ENCODE measurements around the gene ACCS.

The ACCS gene

DNA sequence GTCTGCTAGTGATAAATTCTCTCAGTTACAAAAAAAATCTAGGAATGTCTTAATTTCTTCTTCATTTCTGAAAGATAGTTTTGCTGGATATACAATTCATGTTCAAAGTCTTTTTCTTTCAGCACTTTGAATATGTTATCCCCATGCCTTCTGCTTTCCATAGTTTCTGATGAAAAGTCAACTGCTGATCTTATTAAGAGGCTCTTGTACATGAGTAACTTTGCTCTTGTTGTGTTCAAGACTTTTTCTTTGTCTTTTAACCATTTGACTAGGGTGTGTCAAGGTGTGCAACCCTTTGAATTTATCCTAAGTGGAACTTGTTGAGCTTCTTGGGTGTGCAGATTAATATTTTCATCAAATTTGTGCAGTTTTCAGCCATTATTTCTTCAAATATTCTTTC, 40.3 kb upstream of the ACCS start:
- no peak overlapping the region for H3K9ac ChIP-seq (ENCODE audit: insufficient read length, low read depth)
- H3K9me3 ChIP-seq (ENCODE audit: insufficient read depth, low read length), result peaks cover 17% of the 10 kb centered on the region
- no peak overlapping the region for H3K4me3 ChIP-seq (ENCODE audit: insufficient read length, low read depth)
- TF ChIP-seq ZNF274 (IDR thresholded peaks at IDR 0.05; ENCODE audit: low read depth, low read length) (no peak), SUZ12 (IDR thresholded peaks at IDR 0.05; ENCODE audit: extremely low read depth, insufficient read depth, insufficient read length) (no peak), YY1 (IDR thresholded peaks at IDR 0.05; ENCODE audit: insufficient read depth, insufficient read length) (no peak)
- H3K27me3 ChIP-seq (ENCODE audit: insufficient read depth, insufficient read length), result no peaks in the 10 kb centered on the region
- H3K4me1 ChIP-seq (ENCODE audit: insufficient read depth, insufficient read length), result peaks cover under 1% of the 10 kb centered on the region
- DNase-seq (ENCODE audit: low read depth, low spot score), result no peak
- H3K36me3 ChIP-seq (ENCODE audit: insufficient read depth, insufficient read length, low read length), result no peaks in the 10 kb centered on the region

DNA sequence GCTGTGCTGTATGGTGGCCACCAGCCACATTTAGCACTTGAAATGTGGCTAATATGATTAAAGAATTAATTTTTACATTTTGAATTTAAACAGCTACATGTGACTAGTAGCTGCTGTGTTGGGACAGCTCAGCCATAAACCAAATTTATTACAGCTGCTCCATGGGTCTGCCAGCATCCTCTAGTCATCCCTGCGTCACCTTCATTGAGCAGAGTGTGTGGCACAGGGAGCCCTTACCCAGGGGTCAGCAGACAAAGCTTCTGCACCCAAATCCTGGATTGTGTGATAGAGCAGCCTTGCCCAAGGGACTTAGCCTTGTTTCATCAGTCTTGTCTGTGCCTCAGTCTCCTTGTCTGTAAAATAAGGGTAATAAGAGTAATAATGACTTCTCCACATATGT, 37.7 kb upstream of the ACCS start:
- no peak overlapping the region for H3K9ac ChIP-seq (ENCODE audit: insufficient read length, low read depth)
- no peaks in the 10 kb centered on the region for H3K36me3 ChIP-seq (ENCODE audit: insufficient read depth, insufficient read length, low read length)
- peaks cover 17% of the 10 kb centered on the region for H3K9me3 ChIP-seq (ENCODE audit: insufficient read depth, low read length)
- peaks cover 2% of the 10 kb centered on the region for H3K27me3 ChIP-seq (ENCODE audit: insufficient read depth, insufficient read length)
- no peak for DNase-seq (ENCODE audit: low read depth, low spot score)
- no peak overlapping the region for H3K4me3 ChIP-seq (ENCODE audit: insufficient read length, low read depth)
- H3K4me1 ChIP-seq (ENCODE audit: insufficient read depth, insufficient read length), result peaks cover 19% of the 10 kb centered on the region
- no peak for TF ChIP-seq SUZ12 (IDR thresholded peaks at IDR 0.05; ENCODE audit: extremely low read depth, insufficient read depth, insufficient read length)
- no peak for TF ChIP-seq ZNF274 (IDR thresholded peaks at IDR 0.05; ENCODE audit: low read depth, low read length)
- no peak for TF ChIP-seq YY1 (IDR thresholded peaks at IDR 0.05; ENCODE audit: insufficient read depth, insufficient read length)

DNA sequence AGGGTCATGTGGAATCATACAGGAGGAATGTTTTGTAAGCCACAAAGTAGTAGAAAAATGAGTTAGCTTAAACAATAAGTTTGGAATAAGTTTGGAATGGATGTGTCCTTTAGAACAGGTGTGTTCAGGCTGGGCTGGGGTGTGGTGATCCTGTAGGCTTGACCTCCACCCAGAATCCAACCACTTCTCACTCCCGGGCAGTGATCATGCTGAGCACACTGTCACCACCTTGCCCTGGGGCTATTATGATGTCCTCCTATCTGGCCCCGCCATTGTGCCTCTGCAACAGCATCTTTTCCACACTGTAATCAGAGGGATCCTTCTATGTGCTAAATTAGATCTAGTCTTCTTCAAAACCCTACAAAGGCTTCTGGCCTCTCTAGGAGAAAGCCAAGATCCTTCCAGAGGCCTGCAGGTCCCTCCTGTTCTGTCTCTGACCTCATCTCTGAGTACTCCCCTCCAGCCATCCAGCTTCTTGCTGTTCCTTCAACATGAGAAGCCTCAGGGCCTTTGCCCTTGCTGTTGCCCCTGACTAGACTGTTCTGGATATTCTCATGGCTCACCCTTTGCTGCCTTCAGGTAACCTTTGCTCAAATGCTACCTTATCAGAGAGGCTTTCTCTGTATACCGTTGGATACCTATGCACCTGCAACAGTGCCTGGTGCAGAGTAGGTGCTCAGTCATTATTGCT, 37.1 kb upstream of the ACCS start:
- TF ChIP-seq SUZ12 (IDR thresholded peaks at IDR 0.05; ENCODE audit: extremely low read depth, insufficient read depth, insufficient read length), result no peak
- TF ChIP-seq YY1 (IDR thresholded peaks at IDR 0.05; ENCODE audit: insufficient read depth, insufficient read length), result no peak
- no peak for TF ChIP-seq ZNF274 (IDR thresholded peaks at IDR 0.05; ENCODE audit: low read depth, low read length)
- H3K9me3 ChIP-seq (ENCODE audit: insufficient read depth, low read length), result peaks cover 17% of the 10 kb centered on the region
- no peak for DNase-seq (ENCODE audit: low read depth, low spot score)

DNA sequence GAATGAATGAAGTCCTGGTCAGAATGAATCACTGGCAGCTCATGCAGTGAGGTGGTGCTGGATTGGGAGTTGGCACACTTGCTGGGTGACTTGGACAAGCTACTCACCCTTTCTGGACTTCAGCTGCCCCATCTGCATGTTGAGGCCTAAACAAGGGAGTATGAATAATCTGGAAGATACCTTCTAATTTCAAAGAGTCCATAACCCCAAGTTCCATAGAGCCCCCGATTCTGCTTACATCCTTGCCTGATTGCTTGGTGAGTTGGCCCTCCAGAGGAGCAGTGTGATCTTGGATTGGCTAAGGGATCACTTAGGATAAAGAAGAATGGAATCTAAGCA, 36.6 kb upstream of the ACCS start:
- Histone ChIP-seq H3K4me3 (ENCODE audit: insufficient read length, low read depth) (no peak overlapping the region), H3K36me3 (ENCODE audit: insufficient read depth, insufficient read length, low read length) (no peaks in the 10 kb centered on the region), H3K4me1 (ENCODE audit: insufficient read depth, insufficient read length) (peaks cover 19% of the 10 kb centered on the region), H3K9ac (ENCODE audit: insufficient read length, low read depth) (no peak overlapping the region), H3K9me3 (ENCODE audit: insufficient read depth, low read length) (peaks cover 17% of the 10 kb centered on the region), H3K27me3 (ENCODE audit: insufficient read depth, insufficient read length) (peaks cover 2% of the 10 kb centered on the region)
- no peak for DNase-seq (ENCODE audit: low read depth, low spot score)
- TF ChIP-seq YY1 (IDR thresholded peaks at IDR 0.05; ENCODE audit: insufficient read depth, insufficient read length) (no peak), SUZ12 (IDR thresholded peaks at IDR 0.05; ENCODE audit: extremely low read depth, insufficient read depth, insufficient read length) (no peak), ZNF274 (IDR thresholded peaks at IDR 0.05; ENCODE audit: low read depth, low read length) (no peak)

More for the DNA sequence above, 37.1 kb upstream of the ACCS start:
- H3K9ac ChIP-seq (ENCODE audit: insufficient read length, low read depth), result no peak overlapping the region
- H3K36me3 ChIP-seq (ENCODE audit: insufficient read depth, insufficient read length, low read length), result no peaks in the 10 kb centered on the region
- H3K4me1 ChIP-seq (ENCODE audit: insufficient read depth, insufficient read length), result peaks cover 19% of the 10 kb centered on the region
- H3K4me3 ChIP-seq (ENCODE audit: insufficient read length, low read depth), result no peak overlapping the region
- peaks cover 2% of the 10 kb centered on the region for H3K27me3 ChIP-seq (ENCODE audit: insufficient read depth, insufficient read length)

DNA sequence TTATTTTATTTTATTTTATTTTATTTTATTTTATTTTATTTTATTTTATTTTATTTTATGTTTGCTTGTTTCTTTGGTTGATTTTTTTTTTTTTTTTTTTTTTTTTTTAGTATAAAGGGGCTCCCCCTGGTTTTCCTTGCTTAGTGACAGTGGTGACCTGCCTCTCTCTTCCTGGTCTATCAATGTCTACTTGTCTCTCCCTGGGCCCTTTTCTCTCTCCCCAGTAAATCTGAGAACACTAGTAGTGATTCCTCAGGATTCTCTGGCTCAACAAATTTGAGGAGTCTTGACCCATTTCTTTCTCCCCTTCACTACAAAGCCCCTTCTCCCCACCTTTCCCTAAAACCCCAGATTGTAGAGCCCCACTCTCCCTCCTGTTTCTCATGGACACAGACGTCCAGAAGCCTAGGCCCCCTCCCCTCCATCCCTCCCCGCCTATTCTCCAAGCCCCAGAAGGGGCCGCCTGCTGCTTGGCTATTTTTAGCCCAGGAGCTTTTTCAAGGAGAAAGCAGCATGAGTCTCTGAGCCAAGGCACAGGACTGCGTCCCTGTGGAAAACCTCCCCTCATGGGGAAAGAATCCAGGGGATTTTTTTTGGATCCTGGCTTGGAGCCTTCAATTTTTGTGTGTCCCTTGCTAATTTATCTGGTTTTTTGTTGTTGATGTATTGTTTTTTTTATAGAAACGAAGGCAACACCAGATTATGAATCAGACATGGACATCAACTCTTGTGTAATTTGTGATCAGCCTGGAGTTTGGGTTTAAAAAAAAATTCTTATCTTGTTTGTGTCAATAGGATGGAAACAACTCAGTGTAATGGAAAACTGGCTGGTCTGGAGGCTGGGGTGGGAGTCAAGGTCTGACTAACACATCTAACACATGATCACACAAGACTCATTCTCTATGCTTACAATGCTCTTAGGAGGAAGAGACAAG, 35.8 kb upstream of the ACCS start:
- TF ChIP-seq SUZ12 (IDR thresholded peaks at IDR 0.05; ENCODE audit: extremely low read depth, insufficient read depth, insufficient read length) (no peak), ZNF274 (IDR thresholded peaks at IDR 0.05; ENCODE audit: low read depth, low read length) (no peak), YY1 (IDR thresholded peaks at IDR 0.05; ENCODE audit: insufficient read depth, insufficient read length) (no peak)
- peak; percentile 42 for DNase-seq (ENCODE audit: low read depth, low spot score)

DNA sequence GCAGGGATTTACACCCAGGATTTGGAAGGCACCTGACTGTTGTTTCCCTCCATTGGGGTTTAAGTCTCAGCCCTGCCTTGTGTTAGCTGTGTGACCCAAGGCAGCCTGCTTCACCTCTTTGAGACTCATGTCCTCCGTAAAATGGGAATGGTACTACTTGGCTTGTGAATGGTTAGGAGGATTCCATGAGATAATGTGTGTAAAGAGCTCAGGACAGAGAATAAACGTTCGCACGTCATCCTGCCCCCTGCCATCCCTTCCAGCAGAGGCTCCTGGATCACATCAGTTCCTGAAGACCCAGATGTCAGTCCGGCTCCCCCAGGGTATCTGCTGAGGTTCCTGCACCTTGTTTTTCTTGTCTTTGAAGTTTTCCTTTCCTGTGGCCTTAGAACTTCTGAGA, 35.1 kb upstream of the ACCS start:
- H3K36me3 ChIP-seq (ENCODE audit: insufficient read depth, insufficient read length, low read length), result no peaks in the 10 kb centered on the region
- peaks cover 2% of the 10 kb centered on the region for H3K27me3 ChIP-seq (ENCODE audit: insufficient read depth, insufficient read length)
- peak overlapping the region; percentile 12 for H3K9ac ChIP-seq (ENCODE audit: insufficient read length, low read depth)
- TF ChIP-seq ZNF274 (IDR thresholded peaks at IDR 0.05; ENCODE audit: low read depth, low read length), result no peak
- TF ChIP-seq YY1 (IDR thresholded peaks at IDR 0.05; ENCODE audit: insufficient read depth, insufficient read length), result no peak
- no peak for TF ChIP-seq SUZ12 (IDR thresholded peaks at IDR 0.05; ENCODE audit: extremely low read depth, insufficient read depth, insufficient read length)
- no peak overlapping the region for H3K4me3 ChIP-seq (ENCODE audit: insufficient read length, low read depth)
- no peak for DNase-seq (ENCODE audit: low read depth, low spot score)
- peaks cover 19% of the 10 kb centered on the region for H3K4me1 ChIP-seq (ENCODE audit: insufficient read depth, insufficient read length)
- H3K9me3 ChIP-seq (ENCODE audit: insufficient read depth, low read length), result peaks cover 6% of the 10 kb centered on the region

More for the DNA sequence above, 35.8 kb upstream of the ACCS start:
- Histone ChIP-seq H3K4me1 (ENCODE audit: insufficient read depth, insufficient read length) (peaks cover 19% of the 10 kb centered on the region), H3K36me3 (ENCODE audit: insufficient read depth, insufficient read length, low read length) (no peaks in the 10 kb centered on the region), H3K4me3 (ENCODE audit: insufficient read length, low read depth) (no peak overlapping the region), H3K9me3 (ENCODE audit: insufficient read depth, low read length) (peaks cover 13% of the 10 kb centered on the region), H3K27me3 (ENCODE audit: insufficient read depth, insufficient read length) (peaks cover 2% of the 10 kb centered on the region), H3K9ac (ENCODE audit: insufficient read length, low read depth) (peak overlapping the region; percentile 46)

DNA sequence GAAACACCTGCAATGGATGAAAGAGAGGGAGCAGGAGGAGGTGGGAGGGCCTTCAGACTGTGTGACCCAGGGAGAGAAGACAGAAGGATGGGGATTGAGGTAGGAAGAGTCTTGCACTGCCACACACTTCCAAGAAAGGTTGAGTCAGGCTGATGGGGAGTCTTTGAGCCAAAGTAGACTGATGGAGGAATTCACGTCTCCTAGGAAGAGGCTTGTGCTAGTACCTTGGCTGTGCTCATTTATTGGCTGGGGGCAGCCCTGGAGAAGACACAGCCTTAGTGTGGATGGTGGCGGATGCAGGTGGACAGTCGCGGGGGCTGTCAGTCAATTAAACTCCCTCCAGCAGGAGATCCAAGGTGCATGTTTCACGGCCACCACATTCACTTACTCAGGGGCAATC, 34.5 kb upstream of the ACCS start:
- Histone ChIP-seq H3K9ac (ENCODE audit: insufficient read length, low read depth) (no peak overlapping the region), H3K4me1 (ENCODE audit: insufficient read depth, insufficient read length) (peaks cover 19% of the 10 kb centered on the region), H3K9me3 (ENCODE audit: insufficient read depth, low read length) (0 out of 2 replicates have a peak, but pooled peaks cover under 1% of the 10 kb centered on the region), H3K27me3 (ENCODE audit: insufficient read depth, insufficient read length) (peaks cover 2% of the 10 kb centered on the region), H3K36me3 (ENCODE audit: insufficient read depth, insufficient read length, low read length) (no peaks in the 10 kb centered on the region), H3K4me3 (ENCODE audit: insufficient read length, low read depth) (no peak overlapping the region)
- TF ChIP-seq ZNF274 (IDR thresholded peaks at IDR 0.05; ENCODE audit: low read depth, low read length), result no peak
- TF ChIP-seq SUZ12 (IDR thresholded peaks at IDR 0.05; ENCODE audit: extremely low read depth, insufficient read depth, insufficient read length), result no peak
- no peak for TF ChIP-seq YY1 (IDR thresholded peaks at IDR 0.05; ENCODE audit: insufficient read depth, insufficient read length)
- no peak for DNase-seq (ENCODE audit: low read depth, low spot score)

All from NT2/D1 (cell line).